Mucosa of descending colon (tissue), 3 donors: Measurements from ENCODE around the gene RCBTB2. TPM values are rescaled to one million over a fixed set of nuclear protein-coding genes. Genes with fewer than 3 reads are reported as not detected.

ENCODE experiments used
- ATAC-seq: fragments of 200-7000 bp; cut with Tn5 transposase; one replicate; pipeline ENCODE4 v1.9.1; 2020; ENCODE audit warnings: mild to moderate bottlenecking, moderate library complexity
- DNase-seq, 3 donors: peaks; one replicate each; pipeline ENCODE4 v3.0.0-alpha.2; 2020
- H3K36me3 ChIP-seq: fragments of 200-600 bp; one replicate; pipeline ENCODE4 v1.8.0; 2021; ENCODE audit warnings: low read depth, mild to moderate bottlenecking
- H3K4me1 ChIP-seq: fragments of 200-600 bp; one replicate; pipeline ENCODE4 v1.8.0; 2021; ENCODE audit warnings: low read depth, mild to moderate bottlenecking
- H3K4me3 ChIP-seq: fragments of 200-600 bp; one replicate; pipeline ENCODE4 v1.8.0; 2021; ENCODE audit warnings: mild to moderate bottlenecking
- H3K9me3 ChIP-seq: fragments of 200-600 bp; one replicate; pipeline ENCODE4 v1.8.0; 2021; ENCODE audit warnings: mild to moderate bottlenecking
- CTCF ChIP-seq: fragments of 200-600 bp; IDR thresholded peaks from one replicate; pipeline ENCODE4 v1.8.0; 2022; ENCODE audit warnings: antibody characterized with exemption, mild to moderate bottlenecking
- intact Hi-C, 2 donors: fragments of 100-400 bp; cut with DNase I in 1 of 2; cut with micrococcal nuclease in 1 of 2; formaldehyde crosslinking; loops; one replicate each; pipeline versions ENCODE4 v1.11.0 to v1.11.1; 2022; cut with DNase I, micrococcal nuclease
- total RNA-seq, 3 donors: library from RNA; stranded (reverse); fragmentation: NEBNext Ultra II Directional in 2 of 3; extraction: Animal tissue kit (Norgen Biotek cat#: 25700) in 2 of 3; gene quantifications; one replicate each; pipeline versions ENCODE4 v1.2.1 to v1.2.4, GENCODE V29; 2021 to 2023
- donor health status: DM: no; HTN: no; CAD: no; lungs with moderate emphysema.
- donor health status: DM: no; HTN: no; CAD: no.
- donor health status: DM: no; HTN: yes; CAD: no.

RCBTB2 gene
- total RNA-seq, 3 donors from 2014 or later, result 4.9 to 10.9 (median 6.7) TPM

DNA sequence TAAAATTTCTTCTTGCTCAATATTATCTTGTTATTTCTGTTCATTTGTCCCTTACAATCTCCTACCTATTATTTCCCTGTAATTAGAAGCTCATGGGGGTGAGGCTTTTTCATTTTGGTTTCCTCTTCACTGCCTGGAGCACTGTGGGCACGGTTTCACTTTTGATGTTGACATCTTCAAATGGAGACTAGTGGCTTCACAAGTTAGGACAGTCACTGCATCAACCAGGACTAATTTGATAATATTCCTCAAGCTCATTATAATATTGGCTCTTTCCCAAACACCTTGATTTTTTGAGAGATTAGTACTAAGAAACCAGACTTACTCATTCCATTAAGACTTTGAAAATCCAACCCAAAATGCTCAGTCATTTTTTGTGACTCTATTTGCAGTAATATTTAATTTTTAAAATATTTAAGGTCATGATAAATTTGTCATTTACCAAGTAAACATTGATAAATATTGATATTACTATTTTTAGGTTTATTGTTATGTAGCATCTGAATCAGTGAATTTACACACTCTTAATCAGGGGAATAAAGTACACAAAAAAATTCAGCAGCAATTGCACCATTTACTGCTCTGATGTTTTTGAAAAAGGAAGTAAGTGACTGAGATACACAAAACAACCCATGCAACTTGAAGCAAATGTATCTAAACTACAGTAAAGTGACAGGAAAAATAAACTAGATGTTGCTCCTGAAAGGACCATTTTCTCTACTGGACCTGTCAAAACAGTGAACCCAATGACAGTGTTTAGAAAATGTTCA, 28.8 kb upstream of the RCBTB2 start:
- ATAC-seq (no peak), DNase-seq (no peak)
- intact Hi-C loops, result no loop called here
- H3K9me3 ChIP-seq, result no peaks in the 10 kb centered on the region
- no peaks in the 10 kb centered on the region for H3K36me3 ChIP-seq
- H3K4me1 ChIP-seq, result no peaks in the 10 kb centered on the region
- TF ChIP-seq CTCF, result no peak
- no peak overlapping the region for H3K4me3 ChIP-seq

- ATAC-seq (no peak), DNase-seq (no peak)
- intact Hi-C loops, result no loop called here
- TF ChIP-seq CTCF, result no peak
- Histone ChIP-seq H3K4me1 (no peaks in the 10 kb centered on the region), H3K9me3 (no peaks in the 10 kb centered on the region), H3K36me3 (no peaks in the 10 kb centered on the region), H3K4me3 (no peak overlapping the region)
These were observed 27.9 kb upstream of the RCBTB2 start for GRCh38 chr13:48560657-48561337.

- TF ChIP-seq CTCF, result no peak
- intact Hi-C loops, result no loop called here
- H3K36me3 ChIP-seq, result no peaks in the 10 kb centered on the region
- ATAC-seq, result no peak
- no peak for DNase-seq
- H3K9me3 ChIP-seq, result no peaks in the 10 kb centered on the region
- H3K4me3 ChIP-seq, result no peak overlapping the region
- no peaks in the 10 kb centered on the region for H3K4me1 ChIP-seq
These were observed 26.9 kb upstream of the RCBTB2 start for GRCh38 chr13:48559638-48560320.

- intact Hi-C loops, result no loop called here
- ATAC-seq, result no peak
- TF ChIP-seq CTCF, result no peak
These were observed 23.9 kb upstream of the RCBTB2 start for GRCh38 chr13:48556817-48557216.

DNA sequence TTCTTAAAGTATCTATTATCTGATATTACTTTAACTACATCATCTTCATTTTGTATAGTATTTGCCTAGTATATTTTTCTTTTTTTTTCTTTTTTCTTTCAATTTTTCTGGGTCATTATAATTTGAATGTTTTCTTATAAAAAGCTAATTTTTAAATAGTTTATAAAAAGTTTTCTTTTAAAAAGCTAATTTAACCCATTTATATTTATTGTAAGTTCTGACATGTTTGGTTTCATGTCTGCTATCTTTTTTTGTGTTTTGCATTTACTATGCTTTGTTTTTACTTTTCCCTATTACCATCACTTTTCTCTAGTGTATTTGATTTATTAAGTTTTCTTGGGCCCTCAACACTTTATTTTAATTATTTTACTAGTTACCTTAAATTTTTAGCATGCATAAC, 22.6 kb upstream of the RCBTB2 start:
- Histone ChIP-seq H3K36me3 (no peaks in the 10 kb centered on the region), H3K4me3 (no peak overlapping the region), H3K9me3 (peaks cover 8% of the 10 kb centered on the region), H3K4me1 (no peaks in the 10 kb centered on the region)
- no peak for TF ChIP-seq CTCF
- intact Hi-C loops, result no loop called here
- DNase-seq (no peak), ATAC-seq (no peak)

More at GRCh38 chr13:48556817-48557216, 23.9 kb upstream of the RCBTB2 start:
- Histone ChIP-seq H3K36me3 (no peaks in the 10 kb centered on the region), H3K9me3 (no peaks in the 10 kb centered on the region), H3K4me3 (no peak overlapping the region), H3K4me1 (no peaks in the 10 kb centered on the region)
- no peak for DNase-seq
